H1 (cell line): ENCODE measurements around the gene FUNDC1. TPM values are rescaled to one million over a fixed set of nuclear protein-coding genes. Genes with fewer than 3 reads are reported as not detected.

Experiments used
- CTCF ChIA-PET: fragments of 300-600 bp; sonication (Branson Sonifier 250); formaldehyde crosslinking; loops from one replicate; lab custom pipeline; 2021; ENCODE audit not compliant: partially characterized antibody; lab: Charles Lee
- POLR2A ChIA-PET: fragments of 300-600 bp; sonication (Branson Sonifier 250); formaldehyde crosslinking; loops from one replicate; lab custom pipeline; 2021; ENCODE audit warnings: inconsistent platforms; ENCODE audit not compliant: partially characterized antibody; lab: Charles Lee
- DNase-seq, 2 experiments: peaks; one replicate each; pipeline versions ENCODE4 v3.0.0 to v3.0.0-alpha.2; 2010 to 2022; ENCODE audit warnings: low spot score in 2 of 2, low read depth in 1 of 2, mixed read lengths in 1 of 2
- FAIRE-seq: peaks from 2 replicates; lab custom pipeline; 2011; peaks lifted over from hg19 to GRCh38; lab: Jason Lieb, UNC
- H2AFZ ChIP-seq: 2 replicates; pipeline ENCODE4 v1.8.1; 2012; ENCODE audit warnings: low read length, inconsistent platforms
- H2AK5ac ChIP-seq: 2 replicates; pipeline ENCODE4 v1.6.1; 2013; ENCODE audit warnings: low read depth, low read length
- H2BK120ac ChIP-seq: replicated peaks from 2 replicates; pipeline ENCODE3; 2013; ENCODE audit warnings: low read depth, low read length, inconsistent platforms
- H2BK12ac ChIP-seq: 2 replicates; pipeline ENCODE4 v1.6.1; 2013; ENCODE audit warnings: low read depth, low read length
- H2BK15ac ChIP-seq: 2 replicates; pipeline ENCODE4 v1.6.1; 2013; ENCODE audit warnings: low read length
- H2BK20ac ChIP-seq: 2 replicates; pipeline ENCODE4 v1.6.1; 2013; ENCODE audit warnings: low read length
- H2BK5ac ChIP-seq: 2 replicates; pipeline ENCODE4 v1.6.1; 2013; ENCODE audit warnings: low read depth, low read length
- H3K14ac ChIP-seq: 2 replicates; pipeline ENCODE4 v1.6.1; 2013; ENCODE audit warnings: inconsistent platforms; ENCODE audit not compliant: insufficient read length
- H3K18ac ChIP-seq: 2 replicates; pipeline ENCODE4 v1.6.1; 2013; ENCODE audit warnings: low read length; ENCODE audit errors: extremely low read depth
- H3K23ac ChIP-seq: 2 replicates; pipeline ENCODE4 v1.6.1; 2013; ENCODE audit warnings: inconsistent platforms; ENCODE audit not compliant: insufficient read length
- H3K23me2 ChIP-seq: 2 replicates; pipeline ENCODE4 v1.6.1; 2013; ENCODE audit warnings: low read depth, low read length
- H3K27ac ChIP-seq: 2 replicates; pipeline ENCODE4 v1.6.1; 2011; ENCODE audit warnings: low read depth, low read length, inconsistent platforms
- H3K27me3 ChIP-seq, 4 experiments: replicated peaks in 1 of 4; 1 replicate in 1 of 4; 2 replicates in 3 of 4; pipeline versions ENCODE4 v1.6.1 to v1.8.1; 2011 to 2013; ENCODE audit warnings: low read length in 3 of 4, mild to moderate bottlenecking in 3 of 4, inconsistent platforms in 2 of 4, mixed read lengths in 2 of 4, moderate library complexity in 1 of 4; ENCODE audit not compliant: control insufficient read depth in 3 of 4, insufficient read depth in 3 of 4; ENCODE audit errors: extremely low read depth in 1 of 4
- H3K36me3 ChIP-seq, 4 experiments: 2 replicates each; pipeline versions ENCODE4 v1.6.1 to v1.8.1; 2011 to 2013; ENCODE audit warnings: mild to moderate bottlenecking in 4 of 4, low read length in 3 of 4, moderate library complexity in 2 of 4, control low read depth in 1 of 4, inconsistent platforms in 1 of 4; ENCODE audit not compliant: insufficient read depth in 4 of 4, control insufficient read depth in 2 of 4
- H3K4ac ChIP-seq: replicated peaks from 2 replicates; pipeline ENCODE3; 2013; ENCODE audit warnings: low read length, low read depth, mixed read lengths, inconsistent platforms; ENCODE audit not compliant: insufficient read length
- H3K4me1 ChIP-seq, 4 experiments: replicated peaks in 1 of 4; 1 replicate in 1 of 4; 2 replicates in 3 of 4; pipeline versions ENCODE4 v1.6.1 to v1.8.1; 2011 to 2013; ENCODE audit warnings: low read length in 3 of 4, inconsistent platforms in 2 of 4, mixed read lengths in 1 of 4; ENCODE audit not compliant: insufficient read depth in 4 of 4, control insufficient read depth in 3 of 4
- H3K4me2 ChIP-seq, 2 experiments: 2 replicates each; pipeline versions ENCODE4 v1.6.1 to v1.8.1; 2011 to 2013; ENCODE audit warnings: low read depth in 2 of 2, low read length in 2 of 2, control low read depth in 1 of 2, inconsistent platforms in 1 of 2, mild to moderate bottlenecking in 1 of 2; ENCODE audit not compliant: insufficient read depth in 1 of 2
- H3K4me3 ChIP-seq, 4 experiments: fragments of 200-600, 300-600 bp in 1 of 4; sonication (generic), shearing (Covaris generic), sonication (Bioruptor Twin) in 1 of 4; 2 replicates each; pipeline versions ENCODE4 v1.5.1 to v1.8.1; 2011 to 2016; ENCODE audit warnings: low read length in 4 of 4, low read depth in 3 of 4, control low read depth in 2 of 4, inconsistent platforms in 2 of 4, mild to moderate bottlenecking in 2 of 4, mixed read lengths in 1 of 4, moderate library complexity in 1 of 4; ENCODE audit not compliant: insufficient read depth in 2 of 4; ENCODE audit errors: extremely low read depth in 1 of 4
- H3K56ac ChIP-seq: replicated peaks from 2 replicates; pipeline ENCODE3; 2013; ENCODE audit warnings: low read depth, mild to moderate bottlenecking, mixed read lengths, low read length, inconsistent platforms; ENCODE audit not compliant: insufficient read length
- H3K79me1 ChIP-seq: 2 replicates; pipeline ENCODE4 v1.6.1; 2013; ENCODE audit warnings: low read depth, low read length, control low read depth
- H3K79me2 ChIP-seq, 2 experiments: 2 replicates each; pipeline versions ENCODE4 v1.6.1 to v1.8.1; 2012 to 2013; ENCODE audit warnings: low read length in 2 of 2, mild to moderate bottlenecking in 2 of 2, inconsistent platforms in 1 of 2; ENCODE audit not compliant: insufficient read depth in 2 of 2, control insufficient read depth in 1 of 2
- H3K9ac ChIP-seq, 4 experiments: replicated peaks in 1 of 4; 1 replicate in 1 of 4; 2 replicates in 3 of 4; pipeline versions ENCODE4 v1.6.1 to v1.8.1; 2011 to 2013; ENCODE audit warnings: low read depth in 3 of 4, low read length in 3 of 4, control low read depth in 2 of 4, mild to moderate bottlenecking in 2 of 4, moderate library complexity in 2 of 4, inconsistent platforms in 1 of 4; ENCODE audit errors: extremely low read depth in 1 of 4
- H3K9me3 ChIP-seq, 2 experiments: 2 replicates each; pipeline versions ENCODE4 v1.6.1 to v1.8.1; 2012 to 2013; ENCODE audit warnings: mild to moderate bottlenecking in 2 of 2, moderate library complexity in 2 of 2, control low read depth in 1 of 2, inconsistent platforms in 1 of 2, low read depth in 1 of 2, low read length in 1 of 2, mixed read lengths in 1 of 2; ENCODE audit not compliant: insufficient read depth in 2 of 2
- H4K20me1 ChIP-seq, 2 experiments: replicated peaks in 1 of 2; 2 replicates each; pipeline versions ENCODE3 to v1.8.1; 2011 to 2013; ENCODE audit warnings: inconsistent platforms in 2 of 2, low read length in 2 of 2, mild to moderate bottlenecking in 1 of 2; ENCODE audit not compliant: insufficient read depth in 2 of 2, control insufficient read depth in 1 of 2
- H4K5ac ChIP-seq: 2 replicates; pipeline ENCODE4 v1.6.1; 2013; ENCODE audit warnings: low read length, low read depth, mixed read lengths, inconsistent platforms; ENCODE audit not compliant: insufficient read length
- H4K8ac ChIP-seq: 2 replicates; pipeline ENCODE4 v1.8.0; 2013; ENCODE audit warnings: mild to moderate bottlenecking, moderate library complexity, low read length, inconsistent platforms; ENCODE audit not compliant: insufficient read depth; ENCODE audit errors: extremely low read depth
- H4K91ac ChIP-seq: replicated peaks from 2 replicates; pipeline ENCODE3; 2013; ENCODE audit warnings: low read length, mixed read lengths, inconsistent platforms; ENCODE audit not compliant: insufficient read length
- ASH2L ChIP-seq: fragments of 200-600, 300-600 bp; sonication (generic); IDR thresholded peaks from one replicate; pipeline ENCODE4 v1.7.1; 2017; ENCODE audit warnings: low read length
- ATF2 ChIP-seq: IDR thresholded peaks from 2 replicates; pipeline ENCODE4 v1.6.1; 2012; ENCODE audit warnings: low read length, inconsistent platforms
- BACH1 ChIP-seq: IDR thresholded peaks from 2 replicates; pipeline ENCODE4 v1.6.1; 2012; ENCODE audit warnings: low read length, improper control_type of control experiment
- BCL11A ChIP-seq, 2 experiments: IDR thresholded peaks; one replicate each; pipeline ENCODE4 v1.6.1; 2011; ENCODE audit warnings: low read depth in 2 of 2, low read length in 2 of 2, mild to moderate bottlenecking in 2 of 2
- CHD2 ChIP-seq: IDR thresholded peaks from 2 replicates; pipeline ENCODE4 v1.6.1; 2012; ENCODE audit warnings: low read length, improper control_type of control experiment
- CTBP2 ChIP-seq: IDR thresholded peaks from 2 replicates; pipeline ENCODE4 v1.7.0; 2011; ENCODE audit warnings: borderline replicate concordance, mild to moderate bottlenecking, moderate library complexity, mixed read lengths, low read length; ENCODE audit not compliant: insufficient read depth, insufficient read length
- FOSL1 ChIP-seq: IDR thresholded peaks from 2 replicates; pipeline ENCODE4 v1.6.1; 2011; ENCODE audit warnings: mild to moderate bottlenecking, low read depth, low read length, moderate library complexity; ENCODE audit not compliant: insufficient read depth
- JUND ChIP-seq: IDR thresholded peaks from 2 replicates; pipeline ENCODE4 v1.6.1; 2011; ENCODE audit warnings: mild to moderate bottlenecking, improper control_type of control experiment, low read length
- MAX ChIP-seq: IDR thresholded peaks from 2 replicates; pipeline ENCODE4 v1.6.1; 2012; ENCODE audit warnings: inconsistent platforms
- NANOG ChIP-seq: IDR thresholded peaks from 2 replicates; pipeline ENCODE4 v1.6.1; 2011; ENCODE audit warnings: low read length, low read depth, mild to moderate bottlenecking, inconsistent platforms; ENCODE audit not compliant: insufficient read depth, poor library complexity, severe bottlenecking
- RNF2 ChIP-seq: fragments of 200-900, 300-1000 bp; sonication (generic); IDR thresholded peaks from 2 replicates; pipeline ENCODE4 v1.7.1; 2016; ENCODE audit warnings: borderline replicate concordance, low read depth, mild to moderate bottlenecking, antibody characterized with exemption, low read length; ENCODE audit not compliant: poor library complexity, severe bottlenecking; ENCODE audit errors: missing control alignments
- SP1 ChIP-seq: IDR thresholded peaks from 2 replicates; pipeline ENCODE4 v1.6.1; 2011; ENCODE audit warnings: low read depth, low read length
- ZNF274 ChIP-seq: IDR thresholded peaks from 2 replicates; pipeline ENCODE4 v1.7.0; 2012; ENCODE audit warnings: low read length, borderline replicate concordance; ENCODE audit errors: extremely low read depth
- WGBS, 2 experiments: shearing (Covaris generic) in 1 of 2; methylation state at CpG; one replicate each; pipeline versions ENCODE4 v1.1.6 to v1.1.7; 2013 to 2015; ENCODE audit warnings: low lambda C conversion rate in 2 of 2, mixed read lengths in 2 of 2, inconsistent platforms in 1 of 2, low coverage in 1 of 2, missing lambda C conversion rate in 1 of 2; ENCODE audit not compliant: insufficient replicate concordance in 2 of 2, insufficient coverage in 1 of 2, insufficient read length in 1 of 2; ENCODE audit errors: extremely low coverage in 1 of 2, missing lambda C conversion rate in 1 of 2; 5-methylcytosine and 5-hydroxymethylcytosine counted together
- polyA plus RNA-seq, 7 experiments: library from polyadenylated mRNA; depleted of rRNA in 3 of 7; stranded (reverse) in 5 of 7; unstranded in 2 of 7; fragments of >200 nt in 5 of 7; fragments of 200-250 nt in 2 of 7; gene quantifications; 1 replicate in 5 of 7; 2 replicates in 1 of 7; 4 replicates in 1 of 7; pipeline versions ENCODE4 v1.2.1 to v1.2.3, GENCODE V29; 2011 to 2013; ENCODE audit warnings: missing spikeins in 2 of 7, mixed read lengths in 2 of 7
- total RNA-seq: library from RNA; stranded (reverse); fragmentation: NEBNext Ultra II Directional; extraction: Animal tissue kit (Norgen Biotek cat#: 25700); gene quantifications from 2 replicates; pipeline ENCODE4 v1.2.1, GENCODE V29; 2021

The FUNDC1 gene
- total and polyA plus RNA-seq, 2 of the 8 experiments (the other 6 are each of a cell fraction or from before 2014, with no cell fraction given): 13.7 to 24.1 TPM

DNA sequence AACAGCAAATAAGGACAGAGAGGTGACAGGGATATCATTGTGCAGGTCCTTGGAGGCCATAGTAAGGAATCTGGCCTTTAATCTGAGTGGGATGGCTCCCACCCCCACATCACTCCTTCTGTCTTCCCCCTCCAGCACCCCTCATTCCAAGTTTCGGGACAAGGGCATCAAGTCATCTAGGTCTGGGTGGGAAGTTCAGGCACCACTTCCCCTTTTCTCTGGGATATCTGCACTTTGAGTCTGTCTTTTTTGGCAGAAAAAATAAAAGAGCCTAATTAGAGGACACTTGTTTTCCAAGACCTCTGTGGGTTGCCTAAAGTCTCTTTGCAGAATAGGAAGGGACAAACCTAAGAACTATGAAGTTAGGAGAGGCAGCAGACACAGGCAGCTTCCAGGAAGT, 60.1 kb downstream of the FUNDC1 start:
- H3K4me2 ChIP-seq: no peak overlapping the region
- H2AFZ ChIP-seq: no peak overlapping the region
- H3K18ac ChIP-seq: no peak overlapping the region
- ChIA-PET CTCF (no interaction called here), POLR2A (no interaction called here)
- no peak overlapping the region for H2BK12ac ChIP-seq
- no peaks in the 10 kb centered on the region for H3K79me2 ChIP-seq
- no peak overlapping the region for H2BK15ac ChIP-seq
- no peak overlapping the region for H3K9ac ChIP-seq
- DNase-seq (no peak), FAIRE-seq (no peak)
- no peaks in the 10 kb centered on the region for H3K23me2 ChIP-seq
- H3K9me3 ChIP-seq: no peaks in the 10 kb centered on the region
- H4K5ac ChIP-seq: no peak overlapping the region
- H2BK20ac ChIP-seq: no peak overlapping the region
- H3K27ac ChIP-seq: no peak overlapping the region
- no peaks in the 10 kb centered on the region for H4K20me1 ChIP-seq
- no peak overlapping the region for H4K8ac ChIP-seq
- no peak overlapping the region for H2AK5ac ChIP-seq
- H3K56ac ChIP-seq: no peak overlapping the region
- no peaks in the 10 kb centered on the region for H3K4me1 ChIP-seq
- H3K4ac ChIP-seq: no peak overlapping the region
- H2BK5ac ChIP-seq: no peak overlapping the region
- no peaks in the 10 kb centered on the region for H3K36me3 ChIP-seq
- no peaks in the 10 kb centered on the region for H3K79me1 ChIP-seq
- no peak overlapping the region for H3K4me3 ChIP-seq
- WGBS, 2 experiments: 71% methylated on average over 1 of the region's 1 CpG; no CpG with 5 or more reads in 1 of the 2 experiments
- H3K27me3 ChIP-seq: no peaks in the 10 kb centered on the region
- H3K14ac ChIP-seq: no peak overlapping the region
- no peak overlapping the region for H2BK120ac ChIP-seq
- no peak overlapping the region for H3K23ac ChIP-seq
- no peak overlapping the region for H4K91ac ChIP-seq
- TF ChIP-seq ASH2L (no peak), RNF2 (no peak), MAX (no peak), FOSL1 (no peak), SP1 (no peak), ZNF274 (no peak), NANOG (no peak), ATF2 (no peak), CHD2 (no peak), BACH1 (no peak), BCL11A (IDR thresholded peaks at IDR 0.05; ENCODE audit: low read depth in 2 of 2, low read length in 2 of 2) (no peak), JUND (no peak), CTBP2 (no peak)
